Measurements from ENCODE around the gene UGT1A7. TPM values are rescaled to one million over a fixed set of nuclear protein-coding genes. Genes with fewer than 3 reads are reported as not detected.
A peak's percentile ranks its signal among the peaks of the same experiment; 100 is the strongest.

UGT1A7 gene
- total RNA-seq, 4 donors from 2014 or later = 28.1 to 145 (median 78.5) TPM

DNA sequence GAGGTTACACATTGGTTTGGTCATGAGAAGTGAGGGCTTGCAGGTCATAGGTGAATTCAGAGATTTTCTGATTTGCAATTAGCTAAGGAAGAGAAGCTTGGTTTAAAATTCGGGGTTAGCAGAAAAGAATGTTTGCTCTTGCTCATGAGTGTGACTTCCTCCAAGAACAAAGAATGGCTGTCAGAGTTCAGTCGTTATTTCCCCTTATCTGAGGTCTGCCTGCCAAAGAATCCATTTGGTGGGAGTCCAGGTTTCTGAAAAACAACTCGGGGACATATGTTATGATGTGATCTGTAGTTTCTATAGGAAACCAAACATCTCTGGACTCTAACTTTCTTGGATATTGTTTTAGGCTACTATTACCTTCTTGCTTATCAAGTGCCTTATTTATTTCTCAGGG is 7.8 kb downstream of the UGT1A7 start:
- peak overlapping the region in 3 of 4 donors; percentile 86 to 92 (median 90) for H3K27ac ChIP-seq
- no peak overlapping the region for H3K4me3 ChIP-seq
- H3K4me1 ChIP-seq = peaks cover 0 to 71% (median 16%) of the 10 kb centered on the region in 3 donors
- TF ChIP-seq POLR2A (IDR thresholded peaks at IDR 0.05) = no peak
- TF ChIP-seq, protein P1, sequence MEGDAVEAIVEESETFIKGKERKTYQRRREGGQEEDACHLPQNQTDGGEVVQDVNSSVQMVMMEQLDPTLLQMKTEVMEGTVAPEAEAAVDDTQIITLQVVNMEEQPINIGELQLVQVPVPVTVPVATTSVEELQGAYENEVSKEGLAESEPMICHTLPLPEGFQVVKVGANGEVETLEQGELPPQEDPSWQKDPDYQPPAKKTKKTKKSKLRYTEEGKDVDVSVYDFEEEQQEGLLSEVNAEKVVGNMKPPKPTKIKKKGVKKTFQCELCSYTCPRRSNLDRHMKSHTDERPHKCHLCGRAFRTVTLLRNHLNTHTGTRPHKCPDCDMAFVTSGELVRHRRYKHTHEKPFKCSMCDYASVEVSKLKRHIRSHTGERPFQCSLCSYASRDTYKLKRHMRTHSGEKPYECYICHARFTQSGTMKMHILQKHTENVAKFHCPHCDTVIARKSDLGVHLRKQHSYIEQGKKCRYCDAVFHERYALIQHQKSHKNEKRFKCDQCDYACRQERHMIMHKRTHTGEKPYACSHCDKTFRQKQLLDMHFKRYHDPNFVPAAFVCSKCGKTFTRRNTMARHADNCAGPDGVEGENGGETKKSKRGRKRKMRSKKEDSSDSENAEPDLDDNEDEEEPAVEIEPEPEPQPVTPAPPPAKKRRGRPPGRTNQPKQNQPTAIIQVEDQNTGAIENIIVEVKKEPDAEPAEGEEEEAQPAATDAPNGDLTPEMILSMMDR (IDR thresholded peaks at IDR 0.05) = no peak
- no peak for DNase-seq
- no peaks in the 10 kb centered on the region for H3K9me3 ChIP-seq
- no peaks in the 10 kb centered on the region for H3K36me3 ChIP-seq
- no peaks in the 10 kb centered on the region for H3K27me3 ChIP-seq
- 9 to 11% methylated on average over 3 of the region's 3 CpGs for WGBS, 2 donors
- intact Hi-C loops (cut with DNase I) = no loop called here

DNA sequence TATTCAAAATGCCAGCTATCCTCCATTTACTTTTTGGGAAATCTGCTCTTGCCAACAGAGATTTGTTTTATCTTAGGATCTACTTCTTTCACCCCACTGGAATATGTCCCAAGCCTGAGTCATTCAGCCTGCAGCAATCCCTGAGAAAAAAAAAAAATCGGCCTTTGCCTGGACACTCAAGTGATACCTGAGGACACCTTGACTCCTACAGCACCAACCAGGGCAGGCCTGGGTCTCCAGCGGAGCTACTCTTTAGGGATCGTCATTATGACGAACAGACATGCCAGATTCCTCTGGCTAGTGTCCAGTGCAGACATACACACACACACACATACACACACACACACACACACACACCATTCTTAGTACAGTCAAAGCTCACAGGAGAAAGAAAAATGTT is 8.7 kb downstream of the UGT1A7 start:
- intact Hi-C loops (cut with DNase I) = no loop called here
- peak overlapping the region; percentile 82 to 92 (median 88) for H3K27ac ChIP-seq
- no peaks in the 10 kb centered on the region for H3K9me3 ChIP-seq
- no peak for DNase-seq
- H3K36me3 ChIP-seq = no peaks in the 10 kb centered on the region
- H3K4me1 ChIP-seq = peaks cover 0 to 75% (median 16%) of the 10 kb centered on the region in 3 donors
- TF ChIP-seq, protein P1 (IDR thresholded peaks at IDR 0.05) = no peak
- TF ChIP-seq POLR2A (IDR thresholded peaks at IDR 0.05) = no peak
- WGBS, 2 donors = 29 to 35% methylated on average over 4 of the region's 4 CpGs
- H3K27me3 ChIP-seq = no peaks in the 10 kb centered on the region
- H3K4me3 ChIP-seq = no peak overlapping the region

DNA sequence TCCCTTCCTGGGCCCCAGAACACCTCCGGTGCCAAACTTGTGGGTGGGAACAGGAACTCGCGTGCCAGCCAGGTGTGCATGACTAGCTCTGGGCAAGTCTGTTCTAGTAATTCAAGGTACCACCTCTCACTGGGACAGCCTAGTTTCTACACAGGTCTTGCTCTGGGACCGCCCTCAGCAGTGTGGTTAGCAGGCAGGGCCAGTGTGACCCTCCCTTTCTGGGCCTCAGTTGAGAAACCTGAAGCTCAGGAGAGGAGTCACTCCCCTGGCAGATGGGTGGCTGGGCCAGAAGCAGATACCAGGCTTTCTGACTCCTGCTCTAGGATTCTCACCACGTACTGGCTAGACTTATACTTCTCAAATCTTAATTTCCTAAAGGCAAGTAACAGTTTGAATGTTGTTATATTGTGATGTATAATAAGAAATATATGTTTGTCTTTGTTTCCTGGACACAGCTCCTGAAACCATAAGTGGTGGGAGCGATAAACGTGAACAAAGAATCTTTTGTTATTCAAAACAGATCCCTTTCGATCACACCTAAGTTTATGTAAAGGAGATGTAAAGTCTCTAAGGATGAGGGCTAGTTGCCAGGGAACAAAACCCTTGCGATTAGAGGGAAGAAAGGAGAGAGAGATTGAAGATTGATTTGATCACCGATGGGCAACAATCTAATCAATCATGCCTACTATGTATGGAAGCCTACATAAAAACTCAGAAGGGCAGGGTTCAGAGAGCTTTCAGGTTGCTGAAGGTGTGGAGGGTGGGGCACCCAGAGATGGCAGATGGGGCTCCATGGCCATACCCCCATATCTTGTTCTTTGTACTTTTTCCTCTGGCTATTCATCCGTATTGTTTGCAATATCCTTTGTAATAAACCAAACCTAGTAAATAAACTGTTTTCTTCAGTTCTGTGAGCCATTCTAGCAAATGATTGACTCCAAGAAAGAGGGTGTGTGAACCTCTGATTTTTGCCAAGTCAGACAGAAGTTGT is 10.0 kb downstream of the UGT1A7 start:
- H3K4me3 ChIP-seq = peak overlapping the region; percentile 34 to 47 (median 43)
- H3K36me3 ChIP-seq = no peaks in the 10 kb centered on the region
- 41 to 47% methylated on average over 9 to 11 of the region's 11 CpGs for WGBS, 2 donors
- TF ChIP-seq POLR2A (IDR thresholded peaks at IDR 0.05) = peak in 3 of 4 donors; percentile 74 to 90 (median 80)
- TF ChIP-seq, protein P1 (IDR thresholded peaks at IDR 0.05) = no peak
- H3K27ac ChIP-seq = peak overlapping the region; percentile 82 to 92 (median 88)
- no peaks in the 10 kb centered on the region for H3K9me3 ChIP-seq
- no peak for DNase-seq
- H3K4me1 ChIP-seq = peaks cover 0 to 70% (median 16%) of the 10 kb centered on the region in 3 donors
- intact Hi-C loops (cut with DNase I) = no loop called here
- no peaks in the 10 kb centered on the region for H3K27me3 ChIP-seq

DNA sequence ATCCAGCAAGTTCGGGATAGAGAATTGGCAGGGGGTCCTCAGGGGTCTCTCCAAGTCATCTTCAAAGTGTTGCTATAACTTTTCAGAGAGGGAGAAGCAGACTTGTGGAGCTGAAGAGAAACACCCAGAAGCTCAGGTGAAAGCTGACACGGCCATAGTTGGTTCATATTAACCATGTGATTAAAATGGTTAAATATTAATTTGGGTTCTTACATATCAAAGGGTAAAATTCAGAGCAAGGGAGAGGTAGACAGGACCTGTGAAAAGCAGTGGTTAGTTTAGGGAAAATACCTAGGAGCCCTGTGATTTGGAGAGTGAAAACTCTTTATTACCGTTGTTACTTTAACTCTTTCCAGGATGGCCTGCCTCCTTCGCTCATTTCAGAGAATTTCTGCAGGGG is 10.9 kb downstream of the UGT1A7 start, which contains the start of gene UGT1A6:
UGT1A6 (plus strand) TSS at position 243 of the 400 bp plus-strand sequence; CDS start at position 358, 115 bp downstream.
- H3K27ac ChIP-seq = peak within 1 kb of the TSS; percentile 62 to 92 (median 88)
- TF ChIP-seq POLR2A (IDR thresholded peaks at IDR 0.05) = no peak
- TF ChIP-seq, protein P1 (IDR thresholded peaks at IDR 0.05) = no peak
- intact Hi-C loops (cut with DNase I) = no loop called here
- H3K9me3 ChIP-seq = no peaks in the 10 kb centered on the region
- peaks cover 0 to 66% (median 16%) of the 10 kb centered on the region in 3 donors for H3K4me1 ChIP-seq
- no peaks in the 10 kb centered on the region for H3K27me3 ChIP-seq
- H3K36me3 ChIP-seq = no peaks in the 10 kb centered on the region
- 62 to 65% methylated on average over 4 of the region's 4 CpGs for WGBS, 2 donors
- peak within 1 kb of the TSS; percentile 34 to 47 (median 43) for H3K4me3 ChIP-seq
- no peak for DNase-seq

DNA sequence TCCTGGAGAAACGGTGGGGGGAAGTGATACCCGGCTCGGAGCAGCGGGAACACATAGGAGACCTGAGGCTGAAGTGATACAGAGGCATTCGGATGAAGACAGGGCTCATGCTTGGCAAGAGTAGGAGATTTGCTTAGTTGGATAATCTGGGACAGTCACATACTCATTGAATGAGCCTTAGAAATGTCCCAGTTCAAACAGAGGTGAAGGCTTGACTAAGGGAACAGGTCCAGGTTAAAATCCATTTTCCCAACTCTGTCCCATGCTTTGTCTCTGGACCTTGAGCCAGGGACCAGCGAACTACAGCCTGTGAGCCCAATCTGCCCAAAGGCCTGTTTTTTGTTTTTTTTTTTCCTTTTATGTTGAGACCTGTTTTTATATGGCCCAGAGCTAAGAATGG is 12.3 kb downstream of the UGT1A7 start:
- Histone ChIP-seq H3K4me1 (peaks cover under 1 to 67% (median 16%) of the 10 kb centered on the region in 3 donors), H3K27ac (peak overlapping the region in 3 of 4 donors; percentile 86 to 92 (median 90)), H3K27me3 (no peaks in the 10 kb centered on the region), H3K36me3 (no peaks in the 10 kb centered on the region), H3K4me3 (peak overlapping the region in 3 of 4 donors; percentile 34 to 45 (median 41)), H3K9me3 (no peaks in the 10 kb centered on the region)
- 51 to 54% methylated on average over 5 to 6 of the region's 6 CpGs for WGBS, 2 donors
- no peak for TF ChIP-seq POLR2A (IDR thresholded peaks at IDR 0.05)
- TF ChIP-seq, protein P1 (IDR thresholded peaks at IDR 0.05) = no peak
- intact Hi-C loops (cut with DNase I) = no loop called here
- DNase-seq = no peak

All from esophagus squamous epithelium (tissue), 5 donors.